HEK293 (cell line): ENCODE results near the gene HIPK2.

ENCODE experiments used
- CTCF ChIA-PET: fragments of 350-600 bp; formaldehyde crosslinking; extraction: SDS; loops from one replicate; lab custom pipeline; 2021; ENCODE audit warnings: antibody characterized with exemption; lab: Yijun Ruan, JAX
- POLR2A ChIA-PET: fragments of 300-600 bp; formaldehyde crosslinking; extraction: SDS; loops from one replicate; lab custom pipeline; 2020; ENCODE audit warnings: antibody characterized with exemption, inconsistent platforms; lab: Yijun Ruan, JAX
- H3K27ac ChIP-seq: fragments of 200-500 bp; sonication (Bioruptor generic); 2 replicates; pipeline ENCODE4 v1.5.1; 2014; ENCODE audit warnings: low read depth, low read length, control low read depth, inconsistent platforms; ENCODE audit errors: extremely low read depth
- H3K36me3 ChIP-seq, 2 experiments: fragments of 200-500 bp in 1 of 2; sonication (Bioruptor generic) in 1 of 2; 1 replicate in 1 of 2; 2 replicates in 1 of 2; pipeline ENCODE4 v1.5.1; 2014 to 2017; ENCODE audit warnings: inconsistent platforms in 2 of 2, low read length in 2 of 2; ENCODE audit not compliant: control insufficient read depth in 2 of 2, insufficient read depth in 1 of 2
- H3K4me1 ChIP-seq: fragments of 200-500 bp; sonication (Bioruptor generic); 2 replicates; pipeline ENCODE4 v1.5.1; 2014; ENCODE audit warnings: mild to moderate bottlenecking, low read length, inconsistent platforms; ENCODE audit not compliant: control insufficient read depth, insufficient read depth
- H3K4me3 ChIP-seq: 2 replicates; pipeline ENCODE4 v1.5.1; 2011; ENCODE audit warnings: low read depth, mild to moderate bottlenecking, control low read depth, low read length, moderate library complexity
- H3K9me3 ChIP-seq: fragments of 200-500 bp; sonication (Bioruptor generic); 2 replicates; pipeline ENCODE4 v1.5.1; 2014; ENCODE audit warnings: low read depth, low read length, inconsistent platforms; ENCODE audit not compliant: control insufficient read depth, insufficient read depth
- IKZF3 ChIP-seq: fragments of 450-650 bp; IDR thresholded peaks from 2 replicates; pipeline ENCODE4 v1.5.0; 2018; ENCODE audit warnings: missing biosample characterization, mild to moderate bottlenecking, missing genetic modification characterization, moderate library complexity
- MYNN ChIP-seq: fragments of 450-650 bp; formaldehyde crosslinking; IDR thresholded peaks from 2 replicates; pipeline ENCODE4 v1.5.1; 2016; ENCODE audit warnings: missing biosample characterization, missing genetic modification characterization, borderline replicate concordance
- PRDM1 ChIP-seq: fragments of 450-650 bp; formaldehyde crosslinking; IDR thresholded peaks from 2 replicates; pipeline ENCODE4; 2016; ENCODE audit warnings: missing biosample characterization, missing genetic modification characterization
- SCRT1 ChIP-seq: fragments of 450-650 bp; formaldehyde crosslinking; IDR thresholded peaks from 2 replicates; pipeline ENCODE4 v1.5.1; 2016; ENCODE audit warnings: missing biosample characterization, missing genetic modification characterization, borderline replicate concordance
- SCRT2 ChIP-seq: fragments of 450-650 bp; formaldehyde crosslinking; IDR thresholded peaks from 2 replicates; pipeline ENCODE4 v1.5.1; 2016; ENCODE audit warnings: missing biosample characterization, missing genetic modification characterization
- SP2 ChIP-seq: fragments of 450-650 bp; formaldehyde crosslinking; IDR thresholded peaks from 2 replicates; pipeline ENCODE4 v1.5.1; 2016; ENCODE audit warnings: missing biosample characterization, missing genetic modification characterization
- SP7 ChIP-seq: fragments of 450-650 bp; formaldehyde crosslinking; IDR thresholded peaks from 2 replicates; pipeline ENCODE4 v1.5.1; 2016; ENCODE audit warnings: missing biosample characterization, missing genetic modification characterization
- ZNF10 ChIP-seq: fragments of 450-650 bp; formaldehyde crosslinking; IDR thresholded peaks from 2 replicates; pipeline ENCODE4 v1.5.1; 2017; ENCODE audit warnings: missing biosample characterization, missing genetic modification characterization
- ZNF132 ChIP-seq: fragments of 450-650 bp; formaldehyde crosslinking; IDR thresholded peaks from 2 replicates; pipeline ENCODE4 v1.5.1; 2017; ENCODE audit warnings: missing biosample characterization, missing genetic modification characterization, borderline replicate concordance
- ZNF133 ChIP-seq: fragments of 450-650 bp; formaldehyde crosslinking; IDR thresholded peaks from 2 replicates; pipeline ENCODE4 v1.5.1; 2016; ENCODE audit warnings: missing biosample characterization, missing genetic modification characterization
- ZNF274 ChIP-seq, 2 experiments: fragments of 200-500 bp in 1 of 2; fragments of 450-650 bp in 1 of 2; sonication (Bioruptor generic) in 1 of 2; formaldehyde crosslinking in 1 of 2; IDR thresholded peaks; 2 replicates each; pipeline versions ENCODE4 v1.5.1 to v1.6.1; 2014 to 2016; ENCODE audit warnings: borderline replicate concordance in 1 of 2, inconsistent platforms in 1 of 2, low read length in 1 of 2, missing biosample characterization in 1 of 2, missing genetic modification characterization in 1 of 2
- ZNF37A ChIP-seq: fragments of 450-650 bp; IDR thresholded peaks from 2 replicates; pipeline ENCODE4 v1.5.1; 2018; ENCODE audit warnings: missing biosample characterization, missing genetic modification characterization
- ZNF423 ChIP-seq: fragments of 450-650 bp; formaldehyde crosslinking; IDR thresholded peaks from 2 replicates; pipeline ENCODE4 v1.5.1; 2016; ENCODE audit warnings: missing biosample characterization, missing genetic modification characterization
- ZNF510 ChIP-seq: fragments of 450-650 bp; formaldehyde crosslinking; IDR thresholded peaks from 2 replicates; pipeline ENCODE4 v1.5.1; 2018; ENCODE audit warnings: mild to moderate bottlenecking, missing genetic modification characterization, missing biosample characterization; ENCODE audit not compliant: insufficient replicate concordance
- ZNF548 ChIP-seq: fragments of 450-650 bp; formaldehyde crosslinking; IDR thresholded peaks from 2 replicates; pipeline ENCODE4 v1.5.1; 2016; ENCODE audit warnings: missing biosample characterization, missing genetic modification characterization
- ZNF558 ChIP-seq: fragments of 450-650 bp; formaldehyde crosslinking; IDR thresholded peaks from 2 replicates; pipeline ENCODE4 v1.5.1; 2016; ENCODE audit warnings: missing biosample characterization, missing genetic modification characterization
- ZNF621 ChIP-seq: fragments of 450-650 bp; formaldehyde crosslinking; IDR thresholded peaks from 2 replicates; pipeline ENCODE4 v1.5.1; 2017; ENCODE audit warnings: missing biosample characterization, missing genetic modification characterization
- ZNF776 ChIP-seq: fragments of 450-650 bp; formaldehyde crosslinking; IDR thresholded peaks from 2 replicates; pipeline ENCODE4 v1.5.0; 2017; ENCODE audit warnings: missing biosample characterization, missing genetic modification characterization, borderline replicate concordance
- TF ChIP-seq, protein P1 (sequence below): fragments of 450-650 bp; formaldehyde crosslinking; IDR thresholded peaks from 2 replicates; pipeline ENCODE4 v1.5.1; 2016; ENCODE audit warnings: missing biosample characterization, missing genetic modification characterization, borderline replicate concordance
- TF ChIP-seq, protein P2 (sequence below): fragments of 450-650 bp; formaldehyde crosslinking; IDR thresholded peaks from 2 replicates; pipeline ENCODE4 v1.5.1; 2017; ENCODE audit warnings: missing biosample characterization, missing genetic modification characterization

The HIPK2 gene

DNA sequence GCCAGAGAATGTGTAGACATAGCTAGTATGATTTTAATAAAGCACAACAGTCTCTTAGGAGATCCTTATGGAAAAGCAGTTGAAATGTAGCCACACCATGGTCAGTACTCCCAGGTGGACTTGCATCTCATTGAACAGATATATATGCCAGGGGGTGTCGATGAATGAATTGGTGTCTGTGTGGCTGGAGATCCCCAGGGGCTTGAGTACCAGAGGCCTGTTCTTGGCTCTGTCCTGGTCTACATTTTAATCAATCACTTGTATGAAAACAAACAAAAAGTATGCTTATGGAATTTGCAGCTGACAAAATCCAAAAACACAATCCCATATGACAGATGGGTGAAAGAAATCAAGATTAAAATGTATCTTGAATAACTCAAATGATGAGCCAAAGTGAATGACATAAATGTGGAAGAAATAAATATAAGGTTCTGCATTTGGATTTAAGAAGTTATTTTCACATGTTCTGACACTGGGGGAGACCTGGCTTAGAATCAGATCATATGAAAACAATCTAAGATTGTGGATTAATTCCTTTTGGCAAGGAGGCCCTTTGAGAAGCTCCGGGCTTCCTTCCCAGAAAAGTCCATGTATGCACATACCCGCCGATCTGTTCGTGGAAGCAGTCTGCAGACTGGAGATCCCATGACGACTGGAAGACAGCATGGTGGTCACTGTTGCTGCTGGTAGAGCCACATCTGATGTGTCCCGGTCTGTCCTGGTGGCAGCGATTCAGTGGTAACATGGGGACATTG, 238.7 kb downstream of the HIPK2 start:
- no peaks in the 10 kb centered on the region for H3K9me3 ChIP-seq
- no peaks in the 10 kb centered on the region for H3K36me3 ChIP-seq
- H3K4me1 ChIP-seq, result no peaks in the 10 kb centered on the region
- H3K27ac ChIP-seq, result no peak overlapping the region
- TF ChIP-seq SP2 (tag by site-specific recombination), result no peak
- TF ChIP-seq, protein P1, sequence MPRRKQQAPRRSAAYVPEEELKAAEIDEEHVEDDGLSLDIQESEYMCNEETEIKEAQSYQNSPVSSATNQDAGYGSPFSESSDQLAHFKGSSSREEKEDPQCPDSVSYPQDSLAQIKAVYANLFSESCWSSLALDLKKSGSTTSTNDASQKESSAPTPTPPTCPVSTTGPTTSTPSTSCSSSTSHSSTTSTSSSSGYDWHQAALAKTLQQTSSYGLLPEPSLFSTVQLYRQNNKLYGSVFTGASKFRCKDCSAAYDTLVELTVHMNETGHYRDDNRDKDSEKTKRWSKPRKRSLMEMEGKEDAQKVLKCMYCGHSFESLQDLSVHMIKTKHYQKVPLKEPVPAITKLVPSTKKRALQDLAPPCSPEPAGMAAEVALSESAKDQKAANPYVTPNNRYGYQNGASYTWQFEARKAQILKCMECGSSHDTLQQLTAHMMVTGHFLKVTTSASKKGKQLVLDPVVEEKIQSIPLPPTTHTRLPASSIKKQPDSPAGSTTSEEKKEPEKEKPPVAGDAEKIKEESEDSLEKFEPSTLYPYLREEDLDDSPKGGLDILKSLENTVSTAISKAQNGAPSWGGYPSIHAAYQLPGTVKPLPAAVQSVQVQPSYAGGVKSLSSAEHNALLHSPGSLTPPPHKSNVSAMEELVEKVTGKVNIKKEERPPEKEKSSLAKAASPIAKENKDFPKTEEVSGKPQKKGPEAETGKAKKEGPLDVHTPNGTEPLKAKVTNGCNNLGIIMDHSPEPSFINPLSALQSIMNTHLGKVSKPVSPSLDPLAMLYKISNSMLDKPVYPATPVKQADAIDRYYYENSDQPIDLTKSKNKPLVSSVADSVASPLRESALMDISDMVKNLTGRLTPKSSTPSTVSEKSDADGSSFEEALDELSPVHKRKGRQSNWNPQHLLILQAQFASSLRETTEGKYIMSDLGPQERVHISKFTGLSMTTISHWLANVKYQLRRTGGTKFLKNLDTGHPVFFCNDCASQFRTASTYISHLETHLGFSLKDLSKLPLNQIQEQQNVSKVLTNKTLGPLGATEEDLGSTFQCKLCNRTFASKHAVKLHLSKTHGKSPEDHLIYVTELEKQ (tag by site-specific recombination), result no peak
- no peak for TF ChIP-seq ZNF510 (tag by site-specific recombination)
- TF ChIP-seq ZNF10 (tag by site-specific recombination), result no peak
- TF ChIP-seq ZNF37A (tag by site-specific recombination), result no peak
- TF ChIP-seq ZNF548, result no peak
- TF ChIP-seq SCRT1 (tag by site-specific recombination), result no peak
- TF ChIP-seq ZNF132 (tag by site-specific recombination), result no peak
- no peak for TF ChIP-seq ZNF776 (tag by site-specific recombination)
- TF ChIP-seq ZNF558, result no peak
- TF ChIP-seq IKZF3, result no peak
- TF ChIP-seq MYNN (tag by site-specific recombination), result no peak
- TF ChIP-seq PRDM1 (tag by site-specific recombination), result no peak
- POLR2A ChIA-PET, result no interaction called here
- H3K4me3 ChIP-seq, result no peak overlapping the region
- CTCF ChIA-PET, result no interaction called here

DNA sequence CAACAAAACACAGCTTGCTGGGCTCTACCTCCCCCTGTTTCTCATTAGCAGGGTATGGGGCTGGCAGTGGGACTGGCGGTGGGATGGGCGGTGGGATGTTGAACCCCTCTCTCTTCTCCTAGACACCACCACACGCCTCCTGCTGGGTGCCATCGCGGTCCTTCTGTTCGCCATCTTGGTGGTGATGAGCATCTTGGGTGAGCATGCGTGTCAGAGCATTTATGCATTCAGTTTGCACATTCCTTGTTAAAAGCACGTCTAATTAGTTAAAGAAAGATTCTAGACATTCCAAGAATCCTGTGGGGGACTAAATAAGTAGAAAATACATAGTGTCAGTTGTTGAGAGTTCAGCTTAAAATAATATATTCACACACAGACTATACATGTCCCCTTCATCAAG, 241.6 kb downstream of the HIPK2 start:
- ChIA-PET POLR2A (no interaction called here), CTCF (no interaction called here)
- Histone ChIP-seq H3K36me3 (no peaks in the 10 kb centered on the region), H3K4me1 (no peaks in the 10 kb centered on the region)
- TF ChIP-seq SP7 (tag by site-specific recombination) (no peak), ZNF621 (no peak), ZNF274 (IDR thresholded peaks at IDR 0.05; ENCODE audit: low read length) (no peak), ZNF274 (tag by site-specific recombination; IDR thresholded peaks at IDR 0.05; ENCODE audit: borderline replicate concordance) (no peak), ZNF423 (tag by site-specific recombination) (no peak), ZNF133 (no peak)
- TF ChIP-seq, all 188 proteins: peak for 0
- Histone ChIP-seq H3K9me3 (no peaks in the 10 kb centered on the region), H3K4me3 (no peak overlapping the region), H3K27ac (no peak overlapping the region)

DNA sequence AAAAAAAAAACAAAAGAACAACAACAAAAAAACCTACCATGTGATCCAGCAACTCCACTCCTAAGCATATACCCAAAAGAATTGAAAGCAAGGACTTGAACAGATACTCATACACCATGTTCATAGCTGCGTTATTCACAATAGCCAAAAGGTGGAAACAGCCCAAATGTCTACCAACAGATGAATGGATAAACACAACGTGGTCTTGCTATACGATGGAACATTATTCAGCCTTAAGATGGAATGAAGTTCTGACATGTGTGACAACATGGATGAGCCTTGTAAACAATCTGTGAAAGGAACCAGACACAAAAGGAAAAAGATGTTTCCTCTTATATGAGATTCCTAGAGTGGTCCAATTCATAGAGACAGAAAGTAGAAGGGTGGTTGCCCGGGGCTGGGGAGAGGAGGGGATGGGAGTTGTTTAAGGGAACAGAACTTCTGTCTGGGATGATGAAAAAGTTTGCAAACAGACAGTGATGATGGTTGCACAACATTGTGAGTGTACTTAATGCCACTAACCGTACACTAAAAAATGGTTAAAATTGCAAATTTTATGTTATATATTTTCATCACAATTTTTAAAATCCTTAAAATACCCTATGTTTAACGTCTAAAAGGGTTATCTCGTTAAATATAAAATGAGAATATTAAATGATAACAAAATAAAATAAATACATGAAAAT, 242.7 kb downstream of the HIPK2 start:
- Histone ChIP-seq H3K27ac (no peak overlapping the region), H3K4me1 (no peaks in the 10 kb centered on the region)
- CTCF ChIA-PET, result no interaction called here

More for the DNA sequence above, 242.7 kb downstream of the HIPK2 start:
- Histone ChIP-seq H3K4me3 (no peak overlapping the region), H3K9me3 (no peaks in the 10 kb centered on the region), H3K36me3 (no peaks in the 10 kb centered on the region)
- POLR2A ChIA-PET, result no interaction called here
- TF ChIP-seq, protein P2, sequence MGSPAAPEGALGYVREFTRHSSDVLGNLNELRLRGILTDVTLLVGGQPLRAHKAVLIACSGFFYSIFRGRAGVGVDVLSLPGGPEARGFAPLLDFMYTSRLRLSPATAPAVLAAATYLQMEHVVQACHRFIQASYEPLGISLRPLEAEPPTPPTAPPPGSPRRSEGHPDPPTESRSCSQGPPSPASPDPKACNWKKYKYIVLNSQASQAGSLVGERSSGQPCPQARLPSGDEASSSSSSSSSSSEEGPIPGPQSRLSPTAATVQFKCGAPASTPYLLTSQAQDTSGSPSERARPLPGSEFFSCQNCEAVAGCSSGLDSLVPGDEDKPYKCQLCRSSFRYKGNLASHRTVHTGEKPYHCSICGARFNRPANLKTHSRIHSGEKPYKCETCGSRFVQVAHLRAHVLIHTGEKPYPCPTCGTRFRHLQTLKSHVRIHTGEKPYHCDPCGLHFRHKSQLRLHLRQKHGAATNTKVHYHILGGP (tag by site-specific recombination), result no peak
- TF ChIP-seq SCRT2 (tag by site-specific recombination), result no peak
